Subcutaneous abdominal adipose tissue (tissue), 5 donors: ENCODE measurements around the gene LRRFIP1.

Source experiments
- H3K27ac ChIP-seq: one replicate; pipeline ENCODE4 v1.7.0; 2013; ENCODE audit warnings: low read depth, mild to moderate bottlenecking, inconsistent platforms, low read length, moderate library complexity
- H3K27me3 ChIP-seq, 5 donors: one replicate each; pipeline ENCODE4 v1.7.0; 2013; ENCODE audit warnings: low read length in 5 of 5, inconsistent platforms in 1 of 5; ENCODE audit not compliant: control insufficient read depth in 5 of 5, insufficient read depth in 4 of 5
- H3K36me3 ChIP-seq, 5 donors: one replicate each; pipeline ENCODE4 v1.7.0; 2013; ENCODE audit warnings: low read length in 5 of 5; ENCODE audit not compliant: control insufficient read depth in 5 of 5, insufficient read depth in 5 of 5
- H3K4me1 ChIP-seq, 5 donors: one replicate each; pipeline ENCODE4 v1.7.0; 2013; ENCODE audit warnings: low read length in 5 of 5, mild to moderate bottlenecking in 3 of 5, moderate library complexity in 1 of 5; ENCODE audit not compliant: control insufficient read depth in 5 of 5, insufficient read depth in 5 of 5
- H3K4me3 ChIP-seq, 5 donors: one replicate each; pipeline ENCODE4 v1.7.0; 2013; ENCODE audit warnings: low read length in 5 of 5, low read depth in 1 of 5
- H3K9ac ChIP-seq, 5 donors: one replicate each; pipeline ENCODE4 v1.7.0; 2013; ENCODE audit warnings: low read length in 5 of 5, mild to moderate bottlenecking in 4 of 5, moderate library complexity in 3 of 5
- H3K9me3 ChIP-seq, 5 donors: one replicate each; pipeline ENCODE4 v1.7.0; 2013; ENCODE audit warnings: low read length in 5 of 5; ENCODE audit not compliant: control insufficient read depth in 5 of 5
- donor health status: healthy.
- donor health status: healthy.
- donor health status: healthy.
- donor health status: healthy.
- donor health status: healthy.

Gene LRRFIP1

GRCh38 chr2:237648016-237648381 is 20.6 kb downstream of the LRRFIP1 start:
- Histone ChIP-seq H3K9ac (no peak overlapping the region), H3K27ac (no peak overlapping the region), H3K27me3 (no peaks in the 10 kb centered on the region), H3K4me3 (no peak overlapping the region), H3K9me3 (peaks cover 0 to 2% (median 0%) of the 10 kb centered on the region in 5 donors), H3K36me3 (peaks cover 0 to 8% (median 3%) of the 10 kb centered on the region in 5 donors), H3K4me1 (no peaks in the 10 kb centered on the region)

DNA sequence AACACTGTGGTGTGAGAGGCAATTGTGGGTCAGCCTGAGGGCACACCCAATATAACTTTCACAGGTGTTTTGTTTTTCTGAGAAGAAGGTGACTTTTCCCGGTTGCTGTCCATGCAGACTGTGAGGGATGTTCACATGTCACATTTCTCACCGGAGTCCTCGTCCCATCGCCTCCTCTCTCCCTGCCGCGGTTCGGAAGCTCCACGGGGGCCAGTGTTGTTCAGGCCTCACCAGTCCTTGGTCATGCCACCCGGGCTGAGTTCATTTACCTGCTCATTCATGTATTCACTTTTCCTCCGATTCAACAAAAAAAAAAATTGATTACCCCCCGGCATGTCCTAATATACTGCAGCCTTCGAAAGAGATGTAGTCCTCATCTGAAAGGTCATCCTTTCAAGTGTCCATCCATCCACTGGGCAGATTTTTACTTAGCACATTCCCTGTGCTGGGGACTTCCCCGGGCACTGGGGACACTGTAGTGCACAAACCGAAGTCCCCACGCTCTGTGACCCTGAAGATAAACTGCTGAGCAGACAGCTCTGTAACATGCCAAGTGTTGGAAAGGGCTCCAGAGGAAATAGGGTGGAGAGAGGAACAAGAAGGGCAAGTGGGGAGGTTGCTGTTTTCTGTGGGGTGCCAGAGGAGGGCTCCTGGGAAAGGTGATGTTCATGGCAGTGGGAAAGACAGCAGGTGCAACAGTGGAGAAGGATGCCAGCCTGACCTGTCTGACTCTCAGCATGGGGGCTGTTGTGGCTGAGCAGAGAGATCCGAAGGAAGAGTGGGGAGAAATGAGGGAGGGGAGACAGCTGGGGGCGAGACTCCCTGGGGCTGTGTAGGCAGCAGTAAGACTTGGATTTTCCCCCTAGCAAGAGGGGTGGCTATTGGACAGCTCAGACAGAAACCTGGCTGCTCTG is 22.4 kb downstream of the LRRFIP1 start:
- H3K36me3 ChIP-seq: peaks cover 0 to 6% (median 1%) of the 10 kb centered on the region in 5 donors
- no peak overlapping the region for H3K27ac ChIP-seq
- no peak overlapping the region for H3K4me3 ChIP-seq
- no peaks in the 10 kb centered on the region for H3K27me3 ChIP-seq
- H3K9ac ChIP-seq: no peak overlapping the region
- peaks cover 0 to 2% (median 0%) of the 10 kb centered on the region in 5 donors for H3K9me3 ChIP-seq
- H3K4me1 ChIP-seq: no peaks in the 10 kb centered on the region

- Histone ChIP-seq H3K9ac (no peak overlapping the region), H3K27me3 (no peaks in the 10 kb centered on the region), H3K36me3 (no peaks in the 10 kb centered on the region), H3K4me1 (no peaks in the 10 kb centered on the region), H3K4me3 (no peak overlapping the region), H3K27ac (no peak overlapping the region), H3K9me3 (peaks cover 0 to 2% (median 0%) of the 10 kb centered on the region in 5 donors)
Measured at GRCh38 chr2:237650455-237650850, 23.1 kb downstream of the LRRFIP1 start.

DNA sequence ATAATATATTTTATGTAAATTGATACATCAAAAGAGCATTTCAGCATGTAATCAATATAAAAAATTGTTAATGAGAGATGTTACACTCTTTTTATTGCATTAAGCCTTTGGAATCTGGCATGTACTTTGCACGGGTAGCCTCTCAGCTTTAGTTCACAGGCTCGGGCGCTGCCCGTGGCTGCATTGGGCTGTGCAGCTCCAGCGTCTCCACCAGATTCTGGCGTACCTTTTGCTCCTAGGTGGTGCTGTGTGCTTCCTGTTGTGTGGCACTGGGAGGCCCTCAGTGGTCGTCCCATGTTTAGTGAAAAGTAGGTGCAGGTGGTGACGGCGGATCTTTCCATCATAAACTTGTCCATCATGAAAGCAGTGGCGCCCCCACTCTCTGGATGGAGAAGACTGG is 24.4 kb downstream of the LRRFIP1 start:
- H3K36me3 ChIP-seq: no peaks in the 10 kb centered on the region
- no peak overlapping the region for H3K9ac ChIP-seq
- H3K27me3 ChIP-seq: no peaks in the 10 kb centered on the region
- peaks cover 0 to 4% (median 0%) of the 10 kb centered on the region in 5 donors for H3K9me3 ChIP-seq
- no peaks in the 10 kb centered on the region for H3K4me1 ChIP-seq
- H3K27ac ChIP-seq: no peak overlapping the region
- H3K4me3 ChIP-seq: no peak overlapping the region

DNA sequence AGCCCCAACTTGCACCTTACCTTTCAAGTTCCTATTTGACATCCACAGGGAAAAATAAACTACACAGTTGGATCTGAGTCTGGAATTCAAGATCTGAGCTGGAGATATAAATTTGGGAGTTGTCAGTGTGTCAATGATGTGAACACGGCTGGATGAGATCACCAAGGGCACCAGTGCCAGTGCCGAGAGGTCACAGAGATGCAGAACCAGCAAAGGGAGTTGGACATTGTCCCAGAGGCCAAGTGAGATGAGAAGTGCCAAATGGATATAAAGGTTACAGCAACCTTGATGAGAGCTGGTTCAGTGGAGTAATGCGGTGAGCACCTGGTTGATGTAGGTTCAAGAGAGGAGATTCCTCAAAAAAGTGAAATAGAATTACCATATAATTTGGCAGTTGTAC is 24.8 kb downstream of the LRRFIP1 start:
- Histone ChIP-seq H3K27me3 (no peaks in the 10 kb centered on the region), H3K27ac (no peak overlapping the region), H3K9ac (no peak overlapping the region), H3K4me3 (no peak overlapping the region), H3K9me3 (peaks cover 0 to 8% (median 2%) of the 10 kb centered on the region in 5 donors), H3K4me1 (no peaks in the 10 kb centered on the region), H3K36me3 (no peaks in the 10 kb centered on the region)

DNA sequence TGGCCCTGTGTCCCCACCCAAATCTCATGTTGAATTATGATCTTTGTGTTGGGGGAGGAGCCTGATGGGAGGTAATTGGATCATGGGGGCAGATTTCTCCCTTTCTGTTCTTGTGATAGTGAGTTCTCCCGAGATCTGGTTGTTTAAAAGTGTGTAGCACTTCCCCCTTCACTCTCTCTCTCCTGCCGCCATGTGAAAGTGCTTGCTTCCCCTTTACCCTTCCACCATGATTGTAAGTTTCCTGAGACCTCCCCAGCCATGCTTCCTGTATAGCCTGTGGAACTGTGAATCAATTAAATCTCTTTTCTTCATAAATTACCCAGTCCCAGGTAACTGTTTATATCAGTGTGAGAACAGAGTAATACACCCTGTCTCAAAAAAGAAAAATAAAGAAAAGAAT is 25.5 kb downstream of the LRRFIP1 start:
- H3K27ac ChIP-seq: no peak overlapping the region
- no peak overlapping the region for H3K9ac ChIP-seq
- H3K27me3 ChIP-seq: no peaks in the 10 kb centered on the region
- no peaks in the 10 kb centered on the region for H3K4me1 ChIP-seq
- H3K4me3 ChIP-seq: no peak overlapping the region
- peaks cover 0 to 10% (median 3%) of the 10 kb centered on the region in 5 donors for H3K9me3 ChIP-seq
- H3K36me3 ChIP-seq: no peaks in the 10 kb centered on the region

DNA sequence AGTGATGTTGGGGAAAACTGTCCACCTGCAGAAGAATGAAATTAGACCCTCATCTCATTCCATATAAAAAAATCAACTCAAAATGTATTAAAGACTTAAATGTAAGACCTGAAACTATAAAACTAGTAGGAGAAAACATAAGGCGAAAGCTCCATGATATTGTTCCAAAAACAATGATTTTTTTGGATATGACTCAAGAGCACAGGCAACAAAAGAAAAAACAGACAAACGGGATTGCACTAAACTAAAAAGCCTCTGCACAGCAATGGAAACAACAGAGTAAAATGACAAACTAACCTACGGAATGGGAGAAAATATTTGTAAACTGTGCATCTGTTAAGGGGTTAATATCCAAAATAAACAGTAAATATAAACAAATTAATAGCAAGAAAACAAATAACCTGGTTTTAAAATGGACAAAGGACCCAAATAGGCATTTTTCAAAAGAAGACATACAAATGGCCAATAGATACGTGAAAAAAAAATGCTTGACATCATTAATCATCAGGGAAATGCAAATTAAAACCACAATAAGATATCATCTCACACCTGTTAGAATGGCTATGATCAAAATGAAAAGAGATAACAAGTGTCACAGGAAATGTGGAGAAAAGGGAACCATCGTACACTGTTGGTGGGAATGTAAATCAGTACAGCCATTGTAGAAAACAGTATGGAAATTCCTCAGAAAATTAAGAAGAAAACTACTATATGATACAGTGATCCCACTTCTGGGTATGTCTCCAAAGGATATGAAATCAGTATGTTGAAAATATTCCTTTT is 26.6 kb downstream of the LRRFIP1 start:
- no peak overlapping the region for H3K9ac ChIP-seq
- H3K9me3 ChIP-seq: peaks cover 0 to 10% (median 3%) of the 10 kb centered on the region in 5 donors
- no peaks in the 10 kb centered on the region for H3K4me1 ChIP-seq
- H3K4me3 ChIP-seq: no peak overlapping the region
- H3K27ac ChIP-seq: no peak overlapping the region
- no peaks in the 10 kb centered on the region for H3K27me3 ChIP-seq
- no peaks in the 10 kb centered on the region for H3K36me3 ChIP-seq

DNA sequence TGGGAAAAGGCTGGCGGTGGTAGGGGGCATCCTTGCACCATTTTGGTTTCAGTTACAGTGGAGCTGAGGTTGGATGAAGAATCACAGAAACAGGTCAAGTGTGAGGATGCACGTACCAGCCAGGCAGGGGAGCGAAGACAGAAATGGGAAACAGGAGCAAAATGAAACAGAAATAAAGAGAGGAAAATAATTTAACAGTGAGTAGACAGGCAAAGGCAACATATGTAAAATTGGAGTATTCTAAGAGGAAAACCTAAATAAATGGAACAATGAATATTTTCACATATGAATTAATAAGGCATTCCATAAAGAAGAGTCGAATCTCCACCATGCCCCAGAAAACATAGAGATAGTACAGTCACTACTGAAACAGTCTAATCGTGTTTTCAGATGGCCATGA is 29.7 kb downstream of the LRRFIP1 start:
- H3K9ac ChIP-seq: no peak overlapping the region
- no peaks in the 10 kb centered on the region for H3K27me3 ChIP-seq
- peaks cover 0 to 2% (median 1%) of the 10 kb centered on the region in 5 donors for H3K4me1 ChIP-seq
- H3K36me3 ChIP-seq: no peaks in the 10 kb centered on the region
- no peak overlapping the region for H3K4me3 ChIP-seq
- peaks cover 0 to 8% (median 3%) of the 10 kb centered on the region in 5 donors for H3K9me3 ChIP-seq
- H3K27ac ChIP-seq: no peak overlapping the region

DNA sequence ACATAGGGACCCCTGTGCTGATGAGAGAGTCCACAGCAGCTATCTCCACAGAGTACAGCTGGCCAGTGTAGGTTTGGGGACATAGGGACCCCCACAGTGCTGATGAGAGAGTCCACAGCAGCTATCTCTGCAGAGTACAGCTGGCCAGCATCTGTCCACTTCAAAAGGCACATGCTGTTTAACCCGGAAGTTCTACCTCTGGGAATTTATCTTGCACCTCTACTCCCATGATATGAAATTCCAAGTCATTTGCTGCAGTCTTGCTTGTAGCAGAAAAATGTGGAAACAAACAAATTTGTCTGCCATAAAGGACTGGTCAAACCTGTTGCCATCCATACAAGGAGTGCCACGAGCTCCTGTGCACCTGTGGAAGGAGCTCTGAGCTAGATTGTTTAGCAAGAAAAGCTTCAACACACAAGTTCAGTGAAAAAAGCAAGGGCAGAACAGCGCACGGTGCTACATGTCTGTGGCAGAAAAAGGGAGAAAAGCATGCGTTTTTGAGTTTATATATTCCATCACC is 33.1 kb downstream of the LRRFIP1 start:
- no peak overlapping the region for H3K4me3 ChIP-seq
- peaks cover 0 to 3% (median 0%) of the 10 kb centered on the region in 5 donors for H3K27me3 ChIP-seq
- H3K4me1 ChIP-seq: peaks cover 0 to 22% (median 18%) of the 10 kb centered on the region in 5 donors
- H3K9ac ChIP-seq: no peak overlapping the region
- H3K36me3 ChIP-seq: no peaks in the 10 kb centered on the region
- H3K27ac ChIP-seq: no peak overlapping the region
- H3K9me3 ChIP-seq: peaks cover 0 to 8% (median 3%) of the 10 kb centered on the region in 5 donors

GRCh38 chr2:237661270-237661669 is 33.9 kb downstream of the LRRFIP1 start:
- peaks cover 0 to 8% (median 3%) of the 10 kb centered on the region in 5 donors for H3K9me3 ChIP-seq
- H3K27ac ChIP-seq: no peak overlapping the region
- no peak overlapping the region for H3K9ac ChIP-seq
- H3K36me3 ChIP-seq: no peaks in the 10 kb centered on the region
- H3K4me1 ChIP-seq: peaks cover 0 to 22% (median 18%) of the 10 kb centered on the region in 5 donors
- H3K27me3 ChIP-seq: peaks cover 0 to 3% (median 0%) of the 10 kb centered on the region in 5 donors
- no peak overlapping the region for H3K4me3 ChIP-seq
